ENCODE results near the gene UBE2J1.
A peak's percentile ranks its signal among the peaks of the same experiment; 100 is the strongest.
"Not testable (repeated sequence)": the region's sequence is repeated elsewhere in the genome, so short reads cannot be mapped to it uniquely, and the experiment has no call there.

UBE2J1 gene

DNA sequence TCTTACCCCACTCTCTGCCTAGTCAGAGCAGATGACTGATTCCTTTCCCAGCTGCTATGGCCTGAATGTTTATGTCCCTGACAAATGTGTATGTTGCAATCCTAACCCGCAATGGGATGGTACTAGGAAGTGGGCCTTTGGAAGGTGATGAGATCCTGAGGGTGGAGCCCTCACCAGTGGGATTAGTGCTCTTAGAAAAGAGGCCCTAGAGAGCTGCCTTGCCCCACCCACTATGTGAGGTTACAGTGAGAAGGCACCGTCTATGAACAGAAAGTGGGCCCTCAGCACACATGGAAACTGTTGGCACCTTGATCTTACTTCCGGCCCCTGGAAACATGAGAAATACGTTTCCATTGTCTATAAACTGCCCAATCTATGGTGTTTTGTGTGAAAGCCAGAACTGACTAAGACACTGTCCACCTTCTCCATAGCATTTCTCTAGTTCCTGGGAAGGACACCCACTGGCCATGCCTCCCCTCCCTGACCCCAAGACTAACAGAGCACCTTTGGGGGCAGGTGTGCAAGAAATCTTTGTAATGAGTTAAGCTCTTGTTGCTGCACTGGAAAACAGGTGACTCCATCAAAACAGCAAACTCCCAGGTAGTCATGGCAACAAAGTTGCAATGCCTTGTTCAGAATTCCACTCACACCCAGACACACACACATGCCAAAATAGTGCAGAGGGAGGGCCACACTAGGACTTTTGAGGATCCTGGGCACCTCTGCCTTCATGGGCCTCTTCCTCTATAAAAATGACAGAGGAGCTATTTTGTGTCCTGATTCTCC is 53.6 kb downstream of the UBE2J1 start:
- DNase-seq (ENCODE audit: insufficient read length): no peak
- FAIRE-seq: no peak

DNA sequence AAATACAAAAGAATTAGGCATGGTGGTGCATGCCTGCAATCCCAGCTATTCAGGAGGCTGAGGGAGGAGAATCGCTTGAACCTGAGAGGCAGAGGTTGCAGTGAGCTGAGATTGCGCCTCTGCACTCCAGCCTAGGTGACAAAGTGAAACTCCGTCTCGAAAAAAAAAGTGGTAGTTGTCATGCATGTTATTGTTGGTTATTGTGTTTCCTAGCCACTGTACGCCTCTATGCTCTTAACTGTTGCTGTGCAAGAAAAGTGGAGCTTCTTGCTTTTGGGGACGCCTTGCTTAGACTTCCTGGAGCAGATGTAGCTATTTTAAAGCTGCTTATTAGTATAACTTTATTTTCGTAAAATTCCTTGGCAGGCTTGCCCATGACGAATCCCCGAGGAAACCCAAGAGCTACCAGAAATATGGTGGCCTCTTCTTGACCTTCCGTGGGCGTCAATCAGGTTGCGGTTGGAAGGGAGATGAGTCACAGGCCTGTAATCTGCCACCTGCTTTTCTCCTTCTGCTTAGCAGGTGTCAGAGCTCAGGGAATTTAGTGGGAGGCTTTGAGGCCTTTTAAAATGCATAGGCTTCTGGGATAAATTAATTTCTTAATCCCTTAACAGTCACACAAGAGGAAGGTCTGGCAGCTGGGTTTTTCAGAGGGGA is 54.7 kb downstream of the UBE2J1 start:
- FAIRE-seq: peak; percentile 84
- TF ChIP-seq POLR2A (IDR thresholded peaks at IDR 0.05; ENCODE audit: low read depth, low read length) (no peak), POLR2AphosphoS5 (IDR thresholded peaks at IDR 0.05; ENCODE audit: low read depth, low read length) (no peak; the same call in 1 of the 2 replicates), TAF1 (IDR thresholded peaks at IDR 0.05; ENCODE audit: borderline replicate concordance, low read depth, low read length) (no peak)
- peak; percentile 57 for DNase-seq (ENCODE audit: insufficient read length)

More for the DNA sequence above, 53.6 kb downstream of the UBE2J1 start:
- TF ChIP-seq TAF1 (IDR thresholded peaks at IDR 0.05; ENCODE audit: borderline replicate concordance, low read depth, low read length): no peak
- TF ChIP-seq POLR2AphosphoS5 (IDR thresholded peaks at IDR 0.05; ENCODE audit: low read depth, low read length): no peak
- TF ChIP-seq POLR2A (IDR thresholded peaks at IDR 0.05; ENCODE audit: low read depth, low read length): no peak

DNA sequence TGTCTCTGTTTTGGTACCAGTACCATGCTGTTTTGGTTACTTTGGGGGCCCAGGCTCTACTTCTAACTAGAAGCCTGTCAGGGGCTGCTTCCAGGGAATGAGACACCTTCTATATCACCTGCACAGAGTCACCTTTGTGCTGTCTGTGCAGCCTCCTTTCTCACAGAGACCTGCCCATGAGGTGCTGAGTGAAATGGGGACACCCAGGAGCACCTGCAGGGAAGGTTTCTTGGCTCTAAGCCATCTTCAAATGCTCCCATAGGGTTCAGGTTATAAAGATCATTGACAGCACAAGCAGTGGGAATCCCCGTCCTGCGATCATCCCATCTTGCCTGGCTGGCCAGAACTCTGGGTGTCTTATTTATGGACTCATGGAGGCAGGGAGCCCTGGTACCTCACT is 56.5 kb downstream of the UBE2J1 start:
- TF ChIP-seq POLR2A (IDR thresholded peaks at IDR 0.05; ENCODE audit: low read depth, low read length) (no peak), TAF1 (IDR thresholded peaks at IDR 0.05; ENCODE audit: borderline replicate concordance, low read depth, low read length) (no peak)
- DNase-seq (ENCODE audit: insufficient read length) (no peak), FAIRE-seq (no peak)

DNA sequence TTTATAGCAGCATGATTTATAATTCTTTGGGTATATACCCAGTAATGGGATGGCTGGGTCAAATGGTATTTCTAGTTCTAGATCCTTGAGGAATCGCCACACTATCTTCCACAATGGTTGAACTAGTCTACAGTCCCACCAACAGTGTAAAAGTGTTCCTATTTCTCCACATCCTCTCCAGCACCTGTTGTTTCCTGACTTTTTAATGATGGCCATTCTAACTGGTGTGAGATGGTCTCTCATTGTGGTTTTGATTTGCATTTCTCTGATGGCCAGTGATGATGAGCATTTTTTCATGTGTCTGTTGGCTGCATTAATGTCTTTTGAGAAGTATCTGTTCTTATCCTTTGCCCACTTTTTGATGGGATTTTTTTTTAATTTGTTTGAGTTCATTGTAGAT is 57.4 kb downstream of the UBE2J1 start:
- not testable (repeated sequence) for FAIRE-seq; DNase-seq (ENCODE audit: insufficient read length)

DNA sequence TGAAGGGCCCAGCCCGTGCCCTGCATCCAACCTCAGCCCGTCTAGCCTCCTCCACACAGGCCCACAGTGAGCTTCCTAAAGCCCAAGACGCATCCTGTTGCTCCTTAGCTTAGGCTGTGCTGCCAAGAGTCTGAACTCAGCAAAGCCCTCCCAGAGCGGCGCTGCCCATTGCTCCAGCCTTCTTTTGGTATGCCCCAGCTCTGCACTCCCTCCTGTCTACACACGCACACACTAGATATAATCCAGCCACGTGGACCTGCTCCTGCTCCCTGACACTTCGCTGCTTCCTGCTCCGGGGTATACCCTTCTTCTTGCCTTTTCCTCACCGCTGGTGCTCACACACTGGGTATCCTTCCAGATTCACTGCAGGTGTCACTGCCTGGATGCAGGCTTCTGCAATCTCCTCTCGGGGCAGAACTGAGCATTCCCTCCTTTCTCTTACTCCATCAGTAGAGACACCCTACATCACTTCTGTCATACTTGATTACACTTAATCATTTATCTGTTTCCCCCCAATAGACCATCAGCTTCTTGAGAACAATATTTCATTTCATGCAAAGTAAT is 61.2 kb downstream of the UBE2J1 start:
- no peak for TF ChIP-seq POLR2A (IDR thresholded peaks at IDR 0.05; ENCODE audit: low read depth, low read length)
- no peak for TF ChIP-seq POLR2AphosphoS5 (IDR thresholded peaks at IDR 0.05; ENCODE audit: low read depth, low read length)
- no peak for TF ChIP-seq TAF1 (IDR thresholded peaks at IDR 0.05; ENCODE audit: borderline replicate concordance, low read depth, low read length)
- no peak for DNase-seq (ENCODE audit: insufficient read length)
- FAIRE-seq: no peak

DNA sequence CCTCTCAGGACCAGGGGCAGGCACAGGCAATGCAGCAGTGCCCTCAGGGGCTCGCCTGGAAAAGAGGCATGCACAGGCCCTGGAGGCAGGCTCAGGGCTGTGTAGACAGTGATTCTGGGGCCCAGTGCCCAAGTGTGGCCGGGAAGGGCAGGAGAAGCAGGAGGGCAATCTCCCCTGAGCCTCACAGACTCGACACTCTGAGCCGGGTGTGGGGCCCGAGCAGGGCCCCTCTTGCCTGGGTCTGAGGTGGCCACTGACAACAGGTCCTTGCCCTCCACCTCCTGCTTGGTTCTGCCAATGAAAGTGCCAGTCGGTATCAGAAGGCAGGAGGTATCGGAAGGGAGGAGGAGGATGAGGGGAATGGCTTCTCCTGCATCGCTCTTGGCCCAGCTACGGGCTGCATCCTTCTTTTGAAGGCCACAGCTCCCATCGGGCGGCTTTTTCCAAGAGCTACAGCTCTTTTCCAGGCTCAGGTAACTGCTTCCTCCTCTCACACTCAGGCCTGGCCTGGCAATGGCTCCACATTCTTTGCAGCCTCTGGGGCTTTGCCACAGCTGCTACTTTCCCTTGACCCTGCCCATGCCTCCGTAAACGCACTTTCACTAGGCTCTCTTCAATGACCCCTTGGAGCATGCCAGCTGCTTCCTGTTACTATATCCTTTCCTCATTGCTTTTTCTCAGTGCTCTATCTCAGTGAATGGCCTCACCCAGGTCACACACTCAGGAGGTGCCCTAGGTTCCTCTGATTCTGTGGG is 61.9 kb downstream of the UBE2J1 start:
- DNase-seq (ENCODE audit: insufficient read length) (no peak), FAIRE-seq (no peak)
- no peak for TF ChIP-seq TAF1 (IDR thresholded peaks at IDR 0.05; ENCODE audit: borderline replicate concordance, low read depth, low read length)
- no peak for TF ChIP-seq POLR2AphosphoS5 (IDR thresholded peaks at IDR 0.05; ENCODE audit: low read depth, low read length)
- no peak for TF ChIP-seq POLR2A (IDR thresholded peaks at IDR 0.05; ENCODE audit: low read depth, low read length)

DNA sequence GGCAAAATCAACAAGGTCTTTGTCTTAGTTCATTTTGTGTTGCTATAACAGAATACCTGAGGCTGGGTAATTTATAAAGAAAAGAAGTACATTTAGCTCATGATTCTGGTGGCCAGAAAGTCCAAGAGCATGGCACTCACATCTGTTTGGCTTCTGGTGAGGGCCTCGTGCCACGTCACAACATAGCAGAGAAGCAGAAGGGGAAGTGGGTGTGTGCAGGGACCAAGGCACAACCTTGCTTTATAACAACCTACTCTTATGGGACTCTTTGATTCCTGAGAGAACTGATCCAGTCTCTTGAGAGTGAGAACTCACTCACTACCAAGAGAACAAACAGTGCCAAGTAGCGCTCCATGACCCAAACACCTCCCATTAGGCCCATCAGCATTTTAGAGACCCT is 62.8 kb downstream of the UBE2J1 start:
- DNase-seq (ENCODE audit: insufficient read length) (no peak), FAIRE-seq (peak; percentile 63)
- TF ChIP-seq POLR2A (IDR thresholded peaks at IDR 0.05; ENCODE audit: low read depth, low read length) (no peak), TAF1 (IDR thresholded peaks at IDR 0.05; ENCODE audit: borderline replicate concordance, low read depth, low read length) (no peak), POLR2AphosphoS5 (IDR thresholded peaks at IDR 0.05; ENCODE audit: low read depth, low read length) (no peak)

DNA sequence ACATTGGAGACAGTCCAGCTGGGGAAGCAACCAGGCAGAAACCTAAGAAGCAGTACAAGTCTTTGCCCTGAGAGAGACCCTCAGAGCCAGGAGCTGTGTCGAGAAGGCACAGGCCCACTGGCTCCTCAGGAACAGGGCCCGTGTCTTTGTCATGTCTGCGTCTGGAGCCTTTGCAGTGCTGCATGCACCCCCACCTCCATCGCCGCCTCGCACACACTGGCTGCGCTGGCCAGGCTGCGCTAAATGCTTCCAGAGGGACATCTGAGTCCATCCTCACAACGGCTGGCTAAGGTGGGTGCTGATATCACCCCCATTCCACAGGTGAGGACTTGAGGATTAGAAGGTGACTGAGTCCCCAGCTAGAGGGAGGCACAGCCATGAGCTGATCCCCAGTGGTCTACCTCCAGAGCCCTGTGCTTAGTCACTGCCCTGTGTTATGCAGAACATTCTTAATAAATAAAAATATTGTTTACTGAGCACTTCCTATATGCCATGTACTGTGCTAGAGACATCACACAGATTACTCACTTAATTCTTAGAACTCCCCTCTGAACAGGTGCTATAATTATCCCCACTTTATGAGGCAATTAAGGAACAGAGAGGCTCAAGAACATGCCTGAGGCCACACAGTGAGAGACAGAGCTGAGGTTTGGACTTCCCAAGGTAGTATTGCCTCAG is 65.0 kb downstream of the UBE2J1 start:
- DNase-seq (ENCODE audit: insufficient read length): no peak
- FAIRE-seq: no peak
- TF ChIP-seq POLR2A (IDR thresholded peaks at IDR 0.05; ENCODE audit: low read depth, low read length) (no peak), TAF1 (IDR thresholded peaks at IDR 0.05; ENCODE audit: borderline replicate concordance, low read depth, low read length) (no peak), POLR2AphosphoS5 (IDR thresholded peaks at IDR 0.05; ENCODE audit: low read depth, low read length) (no peak)

DNA sequence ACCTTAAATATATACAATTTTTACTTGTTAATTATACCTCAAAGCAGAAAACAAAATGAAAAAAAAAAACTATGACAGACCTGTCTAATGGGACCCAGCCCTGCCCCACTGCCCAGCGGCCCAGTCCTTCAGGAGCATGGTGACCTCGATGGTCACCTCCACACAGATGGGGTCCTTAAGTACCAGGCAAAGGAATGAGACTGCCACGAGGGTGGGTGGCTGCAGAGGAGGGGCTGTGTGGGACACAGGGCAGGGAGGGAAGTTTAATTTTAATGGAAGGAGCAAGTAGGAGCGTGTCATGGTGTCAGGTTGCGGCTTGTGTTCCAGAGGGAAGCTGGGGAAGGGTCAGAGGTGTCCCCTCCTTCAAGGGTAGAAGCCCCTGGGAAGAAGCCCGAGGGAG is 66.0 kb downstream of the UBE2J1 start:
- no peak for DNase-seq (ENCODE audit: insufficient read length)
- no peak for TF ChIP-seq TAF1 (IDR thresholded peaks at IDR 0.05; ENCODE audit: borderline replicate concordance, low read depth, low read length)
- no peak for TF ChIP-seq POLR2AphosphoS5 (IDR thresholded peaks at IDR 0.05; ENCODE audit: low read depth, low read length)
- TF ChIP-seq POLR2A (IDR thresholded peaks at IDR 0.05; ENCODE audit: low read depth, low read length): no peak
- FAIRE-seq: no peak

DNA sequence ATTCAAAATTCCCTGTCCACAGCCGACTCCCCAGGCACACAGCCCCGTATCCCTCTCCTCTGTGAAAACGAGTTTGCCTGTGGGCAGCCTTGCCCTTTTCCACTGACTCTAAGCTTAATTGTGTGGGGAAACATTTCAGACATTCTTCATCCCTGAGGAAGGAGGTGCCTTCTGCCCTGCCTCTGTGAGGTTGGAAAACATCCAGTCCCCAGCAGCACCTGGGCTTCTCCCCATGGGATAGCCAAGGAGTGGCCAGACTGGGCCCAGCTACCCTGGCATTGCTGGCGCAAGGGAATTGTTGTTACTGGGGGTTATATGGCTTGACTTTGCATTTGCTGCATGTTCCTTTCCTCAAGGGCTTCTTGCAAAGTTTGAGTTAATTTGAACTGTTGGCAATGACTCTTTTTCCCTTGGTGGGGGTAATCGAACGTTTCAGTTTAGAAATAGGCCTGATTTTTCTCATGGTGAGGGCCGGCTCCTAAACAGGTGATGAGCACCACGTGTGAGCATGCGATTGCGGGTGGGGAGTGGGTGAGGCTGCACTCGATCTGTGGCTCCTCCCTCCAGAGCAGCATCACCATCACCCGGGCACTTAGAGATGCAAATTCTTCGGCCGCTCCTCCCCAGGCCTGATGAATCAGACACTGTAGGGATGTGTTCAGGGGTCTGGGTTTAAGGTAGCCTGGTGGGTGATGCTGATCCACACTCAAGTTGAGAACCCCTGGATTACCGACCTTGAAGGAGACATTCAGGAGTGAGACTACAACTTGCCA is 67.4 kb downstream of the UBE2J1 start:
- no peak for DNase-seq (ENCODE audit: insufficient read length)
- no peak for FAIRE-seq
- no peak for TF ChIP-seq POLR2A (IDR thresholded peaks at IDR 0.05; ENCODE audit: low read depth, low read length)
- TF ChIP-seq POLR2AphosphoS5 (IDR thresholded peaks at IDR 0.05; ENCODE audit: low read depth, low read length): no peak
- no peak for TF ChIP-seq TAF1 (IDR thresholded peaks at IDR 0.05; ENCODE audit: borderline replicate concordance, low read depth, low read length)

All from GM12892 (cell line).